ENCODE data around the gene DNAJB6.

Gene DNAJB6

GRCh38 chr7:157465891-157466866 lies 129.4 kb downstream of the DNAJB6 start:
- Histone ChIP-seq H3K36me3 (ENCODE audit: insufficient read depth, low read length) (no peaks in the 10 kb centered on the region), H3K27ac (ENCODE audit: low read depth, low read length) (no peak overlapping the region), H3K9me3 (ENCODE audit: insufficient read depth, low read depth, low read length) (peaks cover 75% of the 10 kb centered on the region), H3K4me1 (ENCODE audit: insufficient read depth, low read length) (no peaks in the 10 kb centered on the region), H3K4me3 (ENCODE audit: low read length) (no peak overlapping the region), H3K9ac (ENCODE audit: low read depth, low read length) (no peak overlapping the region), H3K27me3 (ENCODE audit: insufficient read depth, low read length) (no peaks in the 10 kb centered on the region)
- WGBS, result 88% methylated on average over 41 of the region's 41 CpGs

GRCh38 chr7:157466867-157467261 lies 130.1 kb downstream of the DNAJB6 start:
- Histone ChIP-seq H3K9ac (ENCODE audit: low read depth, low read length) (no peak overlapping the region), H3K36me3 (ENCODE audit: insufficient read depth, low read length) (no peaks in the 10 kb centered on the region), H3K4me3 (ENCODE audit: low read length) (no peak overlapping the region), H3K27ac (ENCODE audit: low read depth, low read length) (no peak overlapping the region), H3K9me3 (ENCODE audit: insufficient read depth, low read depth, low read length) (peaks cover 80% of the 10 kb centered on the region), H3K4me1 (ENCODE audit: insufficient read depth, low read length) (no peaks in the 10 kb centered on the region), H3K27me3 (ENCODE audit: insufficient read depth, low read length) (no peaks in the 10 kb centered on the region)
- WGBS, result 76% methylated on average over 12 of the region's 12 CpGs
